Stimulated activated CD4-positive, alpha-beta T cell treated with anti-CD3 and anti-CD28 coated beads, TNF-alpha, amount 100 ng/mL, for 1 hour (primary cell): ENCODE data around the gene FOSL2.

Source experiments
- DNase-seq, 3 donors: peaks; one replicate each; pipeline ENCODE4 v3.0.0-alpha.2; 2020; ENCODE audit warnings: low read depth in 3 of 3, low spot score in 1 of 3

Gene FOSL2

GRCh38 chr2:28411166-28411755, 18.6 kb downstream of the FOSL2 start:
- DNase-seq, result no peak

- no peak for DNase-seq
Observed at GRCh38 chr2:28411956-28412609, 19.4 kb downstream of the FOSL2 start.

DNA sequence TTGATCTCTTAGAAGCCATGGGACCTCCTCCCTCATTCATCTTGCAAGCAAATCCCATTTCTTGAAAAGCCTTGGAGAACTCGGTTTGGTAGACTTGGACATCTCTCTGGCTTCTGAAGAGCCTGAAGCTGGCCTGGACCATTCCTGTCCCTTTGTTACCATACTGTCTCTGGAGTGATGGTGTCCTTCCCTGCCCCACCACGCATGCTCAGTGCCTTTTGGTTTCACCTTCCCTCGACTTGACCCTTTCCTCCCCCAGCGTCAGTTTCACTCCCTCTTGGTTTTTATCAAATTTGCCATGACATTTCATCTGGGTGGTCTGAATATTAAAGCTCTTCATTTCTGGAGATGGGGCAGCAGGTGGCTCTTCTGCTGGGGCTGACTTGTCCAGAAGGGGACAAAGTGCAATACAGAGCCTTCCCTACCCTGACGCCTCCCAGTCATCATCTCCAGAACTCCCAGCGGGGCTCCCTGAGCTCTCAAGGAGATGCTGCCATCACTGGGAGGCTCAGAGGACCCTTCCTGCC, 20.0 kb downstream of the FOSL2 start:
- DNase-seq, result no peak

DNA sequence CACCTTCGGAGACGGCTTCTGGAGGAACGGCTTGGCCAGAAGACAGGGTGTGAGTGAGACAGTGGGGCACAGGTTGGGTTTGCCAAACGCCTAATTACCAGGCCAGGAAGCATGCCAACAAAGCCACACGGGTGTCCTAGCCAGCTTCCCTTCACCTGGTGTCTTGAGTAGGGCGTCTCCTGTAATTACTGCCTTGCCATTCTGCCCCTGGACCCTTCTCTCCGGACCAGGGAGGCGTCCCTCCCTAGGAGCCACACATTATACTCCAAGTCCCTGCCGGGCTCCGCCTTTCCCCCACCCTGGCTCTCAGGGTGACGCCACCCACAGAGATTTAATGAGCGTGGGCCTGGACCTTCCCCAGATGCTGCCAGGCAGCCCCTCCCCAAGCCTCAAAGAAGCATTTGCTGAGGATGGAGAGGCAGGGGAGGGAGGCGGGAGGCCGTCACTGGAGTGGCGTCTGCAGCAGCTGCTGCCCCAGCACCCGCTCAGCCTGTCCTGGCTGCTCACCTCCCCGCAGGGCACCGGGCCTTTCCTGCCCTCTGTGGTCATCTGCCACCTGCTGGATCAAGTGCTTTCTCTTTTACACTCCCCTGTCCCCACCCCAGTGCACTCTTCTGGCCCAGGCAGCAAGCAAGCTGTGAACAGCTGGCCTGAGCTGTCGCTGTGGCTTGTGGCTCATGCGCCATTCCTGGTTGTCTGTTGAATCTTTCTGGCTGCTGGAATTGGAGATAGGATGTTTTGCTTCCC, 20.7 kb downstream of the FOSL2 start:
- no peak for DNase-seq

- no peak for DNase-seq
Observed at GRCh38 chr2:28413899-28414295, 21.2 kb downstream of the FOSL2 start.

GRCh38 chr2:28414583-28414982, 21.9 kb downstream of the FOSL2 start:
- DNase-seq, result no peak

DNA sequence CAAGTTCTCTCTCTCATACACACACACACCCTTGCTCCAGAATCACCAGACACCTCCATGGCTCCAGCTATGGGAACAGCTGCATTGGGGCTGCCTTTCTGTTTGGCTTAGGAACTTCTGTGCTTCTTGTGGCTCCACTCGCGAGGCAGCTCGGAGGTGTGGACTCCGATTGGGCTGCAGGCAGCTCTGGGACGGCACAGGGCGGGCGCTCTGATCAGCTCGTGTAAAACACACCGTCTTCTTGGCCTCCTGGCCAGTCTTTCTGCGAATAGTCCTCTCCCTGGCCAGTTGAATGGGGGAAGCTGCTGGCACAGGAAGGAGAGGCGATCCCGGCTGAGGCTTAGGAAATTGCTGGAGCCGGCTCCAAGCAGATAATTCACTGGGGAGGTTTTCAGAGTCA, 22.4 kb downstream of the FOSL2 start:
- DNase-seq, result no peak

DNA sequence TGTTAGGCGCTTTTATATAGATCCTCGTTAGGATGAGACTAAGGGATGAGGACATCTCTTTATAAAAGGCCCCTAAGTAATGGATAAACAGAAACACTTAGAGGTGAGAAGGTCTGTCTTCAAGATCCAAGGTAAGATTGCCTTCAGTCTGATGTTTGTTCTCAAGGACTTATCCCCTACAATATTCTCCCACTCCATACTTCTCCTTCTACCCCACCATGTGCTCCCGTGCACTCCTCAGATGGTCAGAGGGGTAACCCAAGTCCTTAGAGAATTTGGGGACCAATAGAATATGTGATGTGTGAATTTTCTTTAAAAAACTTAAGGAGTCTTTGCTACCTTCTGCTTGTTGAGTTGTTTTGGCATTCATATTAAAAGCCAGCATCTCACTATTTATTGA, 23.1 kb downstream of the FOSL2 start:
- DNase-seq, result no peak

GRCh38 chr2:28419003-28419402, 26.3 kb downstream of the FOSL2 start:
- no peak for DNase-seq

DNA sequence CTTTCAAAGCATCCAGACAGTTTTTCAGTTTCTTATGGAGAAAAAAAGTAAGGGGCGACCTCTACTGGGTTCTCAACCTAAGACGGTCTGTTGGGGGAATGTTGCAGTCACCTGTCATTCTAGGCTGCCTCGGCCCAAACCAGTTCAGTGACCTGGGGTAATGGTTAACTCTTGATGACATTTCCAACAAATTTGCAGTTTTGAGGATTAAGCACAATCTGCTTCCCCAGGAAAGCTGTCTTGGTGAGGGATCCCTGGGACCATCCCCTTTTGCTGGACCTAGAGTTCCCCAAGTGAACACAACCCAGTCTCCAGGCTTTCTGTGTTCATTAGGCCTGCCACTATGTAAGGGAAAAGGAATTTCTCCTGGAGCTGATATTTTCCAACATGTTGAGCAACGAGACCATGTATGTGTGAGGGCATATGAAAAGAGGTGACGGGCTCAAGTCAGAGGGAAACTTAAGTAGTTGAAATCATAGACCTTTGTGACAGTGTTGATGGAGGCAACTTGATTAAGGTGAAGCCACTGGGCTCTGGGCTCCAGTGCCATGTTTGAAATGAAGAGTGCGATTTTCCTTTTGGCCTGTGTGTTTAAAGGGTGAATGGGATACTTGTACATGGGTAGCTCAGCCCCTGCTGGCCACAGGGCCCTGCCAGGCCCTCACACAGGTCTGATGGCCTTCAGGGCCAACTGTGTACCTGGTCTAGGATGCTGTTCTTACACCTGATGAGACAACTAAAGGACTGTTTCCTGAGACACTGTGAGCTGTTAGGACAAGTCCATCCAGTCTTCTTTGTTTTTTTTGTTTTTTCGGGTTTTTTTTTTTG, 27.0 kb downstream of the FOSL2 start:
- DNase-seq, result no peak

DNA sequence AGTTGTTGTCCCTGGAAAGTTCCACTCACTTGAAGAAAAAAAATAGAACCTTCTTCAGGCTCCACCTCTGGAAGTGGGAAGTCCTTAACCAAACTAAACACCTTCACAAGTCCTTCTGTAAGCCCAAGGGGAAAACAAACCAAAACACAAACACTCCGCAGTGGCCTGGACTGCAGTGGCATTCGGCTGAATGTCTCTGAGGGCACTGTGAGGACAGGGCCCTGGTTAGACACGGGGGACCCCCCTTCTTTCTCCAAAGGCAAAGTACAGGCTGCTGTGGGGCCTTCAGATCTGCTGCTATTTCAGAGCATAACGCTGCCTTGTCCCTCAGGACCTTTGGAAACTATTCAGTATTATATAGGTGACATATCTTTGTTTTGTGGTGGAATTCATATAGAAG, 28.1 kb downstream of the FOSL2 start:
- DNase-seq, result no peak

GRCh38 chr2:28422908-28423741, 30.5 kb downstream of the FOSL2 start:
- no peak for DNase-seq

GRCh38 chr2:28423856-28424605, 31.4 kb downstream of the FOSL2 start:
- DNase-seq, result no peak

DNA sequence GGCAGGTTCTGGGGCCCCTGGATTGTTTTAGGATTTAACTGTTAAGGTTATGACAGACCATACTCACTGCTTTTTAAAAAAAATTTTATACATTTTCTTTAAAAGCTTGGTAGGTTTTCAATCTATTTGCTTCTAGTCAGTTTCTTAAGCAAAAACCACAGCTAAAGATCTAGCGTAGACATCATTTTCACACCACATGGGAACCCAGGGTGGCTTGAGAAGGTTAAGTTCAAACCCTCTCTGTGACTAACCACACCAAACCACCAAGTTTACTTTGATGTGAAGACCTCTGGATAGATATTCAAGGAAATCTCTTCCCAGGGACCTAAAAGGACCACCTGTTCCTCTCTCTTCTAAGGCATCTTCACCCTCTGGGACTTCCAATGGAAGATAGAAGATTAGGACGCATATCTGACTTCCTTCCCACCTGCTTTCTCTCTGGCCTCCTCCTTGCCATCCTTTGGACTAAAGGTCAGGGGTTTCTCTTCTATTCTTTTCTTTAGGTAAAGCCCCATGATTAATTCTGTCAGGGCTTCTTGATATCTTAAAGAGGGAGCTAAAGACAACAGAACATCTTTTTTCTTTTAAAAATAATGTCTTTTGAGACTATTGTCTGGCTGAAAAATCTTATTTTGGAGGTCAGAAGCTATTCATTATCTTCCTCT, 32.3 kb downstream of the FOSL2 start:
- no peak for DNase-seq

DNA sequence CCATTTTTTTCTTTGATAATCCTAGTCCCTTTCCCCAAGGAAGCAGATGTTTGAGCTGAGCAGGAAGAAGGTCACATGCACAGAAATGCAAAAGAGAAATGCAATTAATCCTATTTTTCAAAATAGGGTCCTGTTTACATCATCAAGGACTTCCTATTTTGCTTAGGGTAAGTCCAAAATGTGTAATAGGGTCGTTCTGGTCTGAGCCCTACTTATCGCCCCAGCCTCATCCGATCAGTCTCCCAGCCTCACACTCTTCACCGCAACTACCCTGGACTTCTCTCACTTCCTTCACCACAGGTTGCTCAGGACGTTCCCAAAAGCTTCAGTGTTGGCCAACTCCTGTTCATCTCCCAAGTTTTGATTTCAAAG, 32.8 kb downstream of the FOSL2 start:
- no peak for DNase-seq

DNA sequence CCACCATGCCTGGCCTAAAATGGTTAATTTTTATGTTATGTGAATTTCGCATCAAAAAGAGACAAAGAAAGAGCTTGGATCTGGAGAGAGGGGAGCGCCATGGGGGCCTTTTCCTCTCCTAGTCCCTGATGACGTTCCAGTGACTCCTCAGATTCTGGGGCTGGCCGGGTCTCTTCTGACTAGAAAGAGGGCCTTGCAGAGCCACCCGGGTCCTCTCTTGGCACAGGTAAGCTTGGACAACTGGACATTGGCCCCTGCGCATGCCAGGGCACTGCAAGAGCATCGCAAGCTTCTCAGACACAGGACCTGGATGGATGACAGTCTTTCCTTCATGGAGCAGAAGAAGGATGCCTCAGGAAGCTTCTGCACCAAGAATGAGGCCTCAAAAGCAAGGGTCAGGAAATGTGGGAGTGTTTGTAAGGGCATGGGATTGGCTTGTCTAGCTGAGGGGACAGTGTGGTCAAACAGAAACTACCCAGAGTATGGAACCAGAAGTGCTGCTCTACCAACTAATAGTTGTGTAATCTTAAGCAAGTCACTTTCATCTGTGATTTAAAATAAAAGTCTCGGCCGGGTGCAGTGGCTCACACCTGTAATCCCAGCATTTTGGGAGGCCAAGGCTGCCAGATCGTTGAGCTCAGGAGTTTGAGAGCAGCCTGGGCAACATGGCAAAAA, 35.2 kb downstream of the FOSL2 start:
- no peak for DNase-seq

- no peak for DNase-seq
Observed at GRCh38 chr2:28428486-28428885, 35.8 kb downstream of the FOSL2 start.

GRCh38 chr2:28429636-28430376, 37.1 kb downstream of the FOSL2 start:
- DNase-seq, result no peak
